SK-N-SH treated with all-trans-retinoic acid at 6 μM for 48 hours (cell line): ENCODE data around the gene EVI2A.
"Not testable (repeated sequence)": the region's sequence is repeated elsewhere in the genome, so short reads cannot be mapped to it uniquely, and the experiment has no call there.

Experiments used
- RARB ChIP-seq: fragments of 250-450 bp; sonication (Bioruptor Pico); IDR thresholded peaks from 2 replicates; pipeline ENCODE4 v1.8.0; 2021; ENCODE audit warnings: mild to moderate bottlenecking, moderate library complexity
- ZC3H10 ChIP-seq: fragments of 250-450 bp; sonication (Bioruptor Pico); IDR thresholded peaks from 2 replicates; pipeline ENCODE4 v1.5.1; 2021; ENCODE audit warnings: mild to moderate bottlenecking, moderate library complexity
- ZFP3 ChIP-seq: fragments of 250-450 bp; sonication (Bioruptor Pico); IDR thresholded peaks from 2 replicates; pipeline ENCODE4 v1.5.0; 2020; ENCODE audit warnings: mild to moderate bottlenecking, moderate library complexity
- ZNF565 ChIP-seq: fragments of 450-650 bp; formaldehyde crosslinking; conservative IDR thresholded peaks from 2 replicates; pipeline ENCODE4 v1.5.0; 2020; ENCODE audit warnings: low read depth, mild to moderate bottlenecking, moderate library complexity
- ZNF8 ChIP-seq: fragments of 450-650 bp; formaldehyde crosslinking; IDR thresholded peaks from 2 replicates; pipeline ENCODE4 v1.5.0; 2020; ENCODE audit warnings: mild to moderate bottlenecking, moderate library complexity
- TF ChIP-seq, protein P1 (sequence below): fragments of 250-450 bp; sonication (Bioruptor Pico); IDR thresholded peaks from 2 replicates; pipeline ENCODE4 v1.8.0; 2020; ENCODE audit warnings: mild to moderate bottlenecking, moderate library complexity, borderline replicate concordance
- TF ChIP-seq, protein P2 (sequence below): fragments of 250-450 bp; sonication (Bioruptor Pico); IDR thresholded peaks from 2 replicates; pipeline ENCODE4 v1.5.1; 2020; ENCODE audit warnings: low read depth, mild to moderate bottlenecking, moderate library complexity
- TF ChIP-seq, protein P3 (sequence below): fragments of 250-450 bp; sonication (Bioruptor Pico); IDR thresholded peaks from 2 replicates; pipeline ENCODE4 v1.5.1; 2021; ENCODE audit warnings: mild to moderate bottlenecking, moderate library complexity

DNA sequence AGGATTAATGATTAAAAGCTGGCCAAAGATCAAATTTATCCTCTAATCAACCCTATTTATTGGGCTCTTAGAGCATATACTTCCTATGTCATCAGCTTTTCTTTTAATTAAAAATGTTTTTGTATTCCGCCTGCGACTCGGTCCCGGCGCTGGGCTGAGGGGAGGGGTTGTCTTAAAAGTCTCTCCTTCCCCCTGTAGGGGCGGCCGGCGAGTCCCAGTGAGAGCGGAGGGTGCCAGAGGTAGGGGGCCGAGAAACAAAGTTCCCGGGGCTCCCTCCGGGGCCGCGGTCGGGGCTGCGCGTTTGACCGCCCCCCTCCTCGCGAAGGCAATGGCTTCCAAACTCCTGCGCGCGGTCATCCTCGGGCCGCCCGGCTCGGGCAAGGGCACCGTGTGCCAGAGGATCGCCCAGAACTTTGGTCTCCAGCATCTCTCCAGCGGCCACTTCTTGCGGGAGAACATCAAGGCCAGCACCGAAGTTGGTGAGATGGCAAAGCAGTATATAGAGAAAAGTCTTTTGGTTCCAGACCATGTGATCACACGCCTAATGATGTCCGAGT is 23.8 kb upstream of the EVI2A start:
- TF ChIP-seq ZNF565, ZNF8, ZFP3, RARB, ZC3H10 (CRISPR knock-in tag): not testable (repeated sequence)
- TF ChIP-seq, protein P1, sequence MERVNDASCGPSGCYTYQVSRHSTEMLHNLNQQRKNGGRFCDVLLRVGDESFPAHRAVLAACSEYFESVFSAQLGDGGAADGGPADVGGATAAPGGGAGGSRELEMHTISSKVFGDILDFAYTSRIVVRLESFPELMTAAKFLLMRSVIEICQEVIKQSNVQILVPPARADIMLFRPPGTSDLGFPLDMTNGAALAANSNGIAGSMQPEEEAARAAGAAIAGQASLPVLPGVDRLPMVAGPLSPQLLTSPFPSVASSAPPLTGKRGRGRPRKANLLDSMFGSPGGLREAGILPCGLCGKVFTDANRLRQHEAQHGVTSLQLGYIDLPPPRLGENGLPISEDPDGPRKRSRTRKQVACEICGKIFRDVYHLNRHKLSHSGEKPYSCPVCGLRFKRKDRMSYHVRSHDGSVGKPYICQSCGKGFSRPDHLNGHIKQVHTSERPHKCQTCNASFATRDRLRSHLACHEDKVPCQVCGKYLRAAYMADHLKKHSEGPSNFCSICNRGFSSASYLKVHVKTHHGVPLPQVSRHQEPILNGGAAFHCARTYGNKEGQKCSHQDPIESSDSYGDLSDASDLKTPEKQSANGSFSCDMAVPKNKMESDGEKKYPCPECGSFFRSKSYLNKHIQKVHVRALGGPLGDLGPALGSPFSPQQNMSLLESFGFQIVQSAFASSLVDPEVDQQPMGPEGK, result not testable (repeated sequence)
- TF ChIP-seq, protein P2, sequence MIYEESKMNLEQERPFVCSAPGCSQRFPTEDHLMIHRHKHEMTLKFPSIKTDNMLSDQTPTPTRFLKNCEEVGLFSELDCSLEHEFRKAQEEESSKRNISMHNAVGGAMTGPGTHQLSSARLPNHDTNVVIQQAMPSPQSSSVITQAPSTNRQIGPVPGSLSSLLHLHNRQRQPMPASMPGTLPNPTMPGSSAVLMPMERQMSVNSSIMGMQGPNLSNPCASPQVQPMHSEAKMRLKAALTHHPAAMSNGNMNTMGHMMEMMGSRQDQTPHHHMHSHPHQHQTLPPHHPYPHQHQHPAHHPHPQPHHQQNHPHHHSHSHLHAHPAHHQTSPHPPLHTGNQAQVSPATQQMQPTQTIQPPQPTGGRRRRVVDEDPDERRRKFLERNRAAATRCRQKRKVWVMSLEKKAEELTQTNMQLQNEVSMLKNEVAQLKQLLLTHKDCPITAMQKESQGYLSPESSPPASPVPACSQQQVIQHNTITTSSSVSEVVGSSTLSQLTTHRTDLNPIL (CRISPR knock-in tag), result not testable (repeated sequence)
- TF ChIP-seq, protein P3, sequence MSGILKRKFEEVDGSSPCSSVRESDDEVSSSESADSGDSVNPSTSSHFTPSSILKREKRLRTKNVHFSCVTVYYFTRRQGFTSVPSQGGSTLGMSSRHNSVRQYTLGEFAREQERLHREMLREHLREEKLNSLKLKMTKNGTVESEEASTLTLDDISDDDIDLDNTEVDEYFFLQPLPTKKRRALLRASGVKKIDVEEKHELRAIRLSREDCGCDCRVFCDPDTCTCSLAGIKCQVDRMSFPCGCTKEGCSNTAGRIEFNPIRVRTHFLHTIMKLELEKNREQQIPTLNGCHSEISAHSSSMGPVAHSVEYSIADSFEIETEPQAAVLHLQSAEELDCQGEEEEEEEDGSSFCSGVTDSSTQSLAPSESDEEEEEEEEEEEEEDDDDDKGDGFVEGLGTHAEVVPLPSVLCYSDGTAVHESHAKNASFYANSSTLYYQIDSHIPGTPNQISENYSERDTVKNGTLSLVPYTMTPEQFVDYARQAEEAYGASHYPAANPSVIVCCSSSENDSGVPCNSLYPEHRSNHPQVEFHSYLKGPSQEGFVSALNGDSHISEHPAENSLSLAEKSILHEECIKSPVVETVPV, result not testable (repeated sequence)
